A549 (cell line): Measurements from ENCODE around the gene SLC35E1. TPM values are rescaled to one million over a fixed set of nuclear protein-coding genes. Genes with fewer than 3 reads are reported as not detected.

Experiments used
- ATAC-seq, 2 experiments: fragments of 200-7000 bp in 1 of 2; fragments of >200 bp in 1 of 2; cut with Nextera tagmentation in 1 of 2; cut with Tn5 transposase in 1 of 2; 3 replicates each; pipeline versions ENCODE4 v1.8.0 to v1.9.1; 2018 to 2020; ENCODE audit warnings: mild to moderate bottlenecking in 1 of 2, moderate library complexity in 1 of 2
- CTCF ChIA-PET: fragments of 300-600 bp; sonication (Branson Sonifier 250); formaldehyde crosslinking; extraction: SDS; loops from one replicate; lab custom pipeline; 2021; ENCODE audit warnings: antibody characterized with exemption, inconsistent platforms; lab: Yijun Ruan, JAX
- POLR2A ChIA-PET: fragments of 350-600 bp; formaldehyde crosslinking; extraction: SDS; loops from one replicate; lab custom pipeline; 2021; ENCODE audit warnings: antibody characterized with exemption, inconsistent platforms; lab: Yijun Ruan, JAX
- DNase-seq, 2 experiments: peaks; one replicate each; pipeline versions ENCODE4 v3.0.0 to v3.0.0-alpha.2; 2011 to 2016; ENCODE audit warnings: low read depth in 1 of 2, low spot score in 1 of 2
- FAIRE-seq: peaks from 2 replicates; lab custom pipeline; 2011; peaks lifted over from hg19 to GRCh38; lab: Jason Lieb, UNC
- H3K27ac ChIP-seq, 2 experiments: fragments of >200 bp; sonication (Bioruptor Twin); formaldehyde crosslinking; 3 replicates each; pipeline ENCODE4 v1.5.1; 2016 to 2017
- H3K4me1 ChIP-seq: fragments of >200 bp; sonication (Bioruptor Twin); formaldehyde crosslinking; 3 replicates; pipeline ENCODE4 v1.6.1; 2016
- H3K4me2 ChIP-seq: fragments of >200 bp; sonication (Bioruptor Twin); formaldehyde crosslinking; 3 replicates; pipeline ENCODE4 v1.6.1; 2016
- H3K4me3 ChIP-seq: fragments of >200 bp; sonication (Bioruptor Twin); formaldehyde crosslinking; 3 replicates; pipeline ENCODE4 v1.5.1; 2016
- H3K9me3 ChIP-seq: fragments of >200 bp; sonication (Bioruptor Twin); formaldehyde crosslinking; 3 replicates; pipeline ENCODE4 v1.6.1; 2016
- BHLHE40 ChIP-seq: IDR thresholded peaks from 2 replicates; pipeline ENCODE4 v1.6.1; 2012; ENCODE audit warnings: low read depth, low read length, inconsistent platforms
- CBX2 ChIP-seq: fragments of 200-600 bp; sonication (generic); IDR thresholded peaks from 2 replicates; pipeline ENCODE4 v1.6.1; 2016; ENCODE audit warnings: low read depth, mild to moderate bottlenecking, borderline replicate concordance
- CEBPB ChIP-seq, 2 experiments: fragments of >200 bp in 1 of 2; sonication (Bioruptor Twin) in 1 of 2; formaldehyde crosslinking in 1 of 2; IDR thresholded peaks; 2 replicates each; pipeline ENCODE4 v1.6.1; 2012 to 2016
- EHF ChIP-seq: fragments of 250-450 bp; sonication (Bioruptor Pico); IDR thresholded peaks from 2 replicates; pipeline ENCODE4 v1.5.0; 2020; ENCODE audit warnings: mild to moderate bottlenecking
- EHMT2 ChIP-seq: fragments of 200-600 bp; sonication (generic); IDR thresholded peaks from 2 replicates; pipeline ENCODE4 v1.6.1; 2016; ENCODE audit warnings: antibody characterized with exemption, low read depth, mild to moderate bottlenecking, moderate library complexity
- ESRRA ChIP-seq: fragments of 150-350 bp; IDR thresholded peaks from 2 replicates; pipeline ENCODE4 v1.6.1; 2014; ENCODE audit warnings: mild to moderate bottlenecking, low read length, borderline replicate concordance
- FOSB ChIP-seq: fragments of 250-450 bp; sonication (Bioruptor Pico); IDR thresholded peaks from 2 replicates; pipeline ENCODE4 v1.5.0; 2020; ENCODE audit warnings: mild to moderate bottlenecking, moderate library complexity
- FOXS1 ChIP-seq: fragments of 250-450 bp; sonication (Bioruptor Pico); IDR thresholded peaks from 2 replicates; pipeline ENCODE4 v1.5.0; 2020; ENCODE audit warnings: mild to moderate bottlenecking, moderate library complexity
- HDAC2 ChIP-seq: fragments of 200-600 bp; sonication (generic); IDR thresholded peaks from 2 replicates; pipeline ENCODE4 v1.6.1; 2016
- HES2 ChIP-seq: fragments of >200 bp; sonication (Bioruptor Twin); formaldehyde crosslinking; IDR thresholded peaks from 2 replicates; pipeline ENCODE4 v1.6.1; 2016
- HEYL ChIP-seq: fragments of 250-450 bp; sonication (Bioruptor Pico); IDR thresholded peaks from 2 replicates; pipeline ENCODE4 v1.8.0; 2021; ENCODE audit warnings: mild to moderate bottlenecking, moderate library complexity
- HOXA7 ChIP-seq: fragments of 250-450 bp; sonication (Bioruptor Pico); IDR thresholded peaks from 2 replicates; pipeline ENCODE4 v1.5.0; 2020; ENCODE audit warnings: mild to moderate bottlenecking, moderate library complexity
- MAFK ChIP-seq: fragments of 450-650 bp; IDR thresholded peaks from 2 replicates; pipeline ENCODE4 v1.6.1; 2014; ENCODE audit not compliant: partially characterized antibody
- MAZ ChIP-seq: fragments of 150-350 bp; IDR thresholded peaks from 2 replicates; pipeline ENCODE4 v1.6.1; 2014; ENCODE audit warnings: antibody characterized with exemption, low read depth, low read length, borderline replicate concordance
- MYC ChIP-seq: IDR thresholded peaks from 2 replicates; pipeline ENCODE4 v1.6.1; 2012; ENCODE audit warnings: mild to moderate bottlenecking, inconsistent platforms, low read length, improper control_type of control experiment, borderline replicate concordance
- NFE2L2 ChIP-seq: fragments of 150-350 bp; conservative IDR thresholded peaks from 2 replicates; pipeline ENCODE4 v1.6.1; 2014; ENCODE audit warnings: low read length
- NPAS2 ChIP-seq: fragments of 250-450 bp; sonication (Bioruptor Pico); IDR thresholded peaks from 2 replicates; pipeline ENCODE4 v1.8.0; 2022; ENCODE audit warnings: mild to moderate bottlenecking, moderate library complexity, borderline replicate concordance
- NR3C1 ChIP-seq: fragments of >200 bp; sonication (Bioruptor Twin); formaldehyde crosslinking; IDR thresholded peaks from 3 replicates; pipeline ENCODE4 v1.6.1; 2017
- POLR2AphosphoS2 ChIP-seq: conservative IDR thresholded peaks from 2 replicates; pipeline ENCODE4 v1.6.1; 2012; ENCODE audit warnings: low read length, improper control_type of control experiment, inconsistent platforms
- RAD21 ChIP-seq, 2 experiments: fragments of >200 bp in 1 of 2; sonication (Bioruptor Twin) in 1 of 2; formaldehyde crosslinking in 1 of 2; IDR thresholded peaks in 1 of 2; conservative IDR thresholded peaks in 1 of 2; 2 replicates in 1 of 2; 3 replicates in 1 of 2; pipeline ENCODE4 v1.6.1; 2012 to 2018; ENCODE audit warnings: inconsistent platforms in 1 of 2
- RARB ChIP-seq: fragments of 250-450 bp; sonication (Bioruptor Pico); IDR thresholded peaks from 2 replicates; pipeline ENCODE4 v1.8.0; 2021; ENCODE audit warnings: mild to moderate bottlenecking, moderate library complexity
- RCOR1 ChIP-seq: fragments of 150-350 bp; IDR thresholded peaks from 2 replicates; pipeline ENCODE4 v1.6.1; 2014; ENCODE audit warnings: antibody characterized with exemption, low read length, low read depth
- RNF2 ChIP-seq: fragments of 200-600 bp; sonication (generic); IDR thresholded peaks from 2 replicates; pipeline ENCODE4 v1.6.1; 2016; ENCODE audit warnings: low read depth, mild to moderate bottlenecking, antibody characterized with exemption, moderate library complexity, borderline replicate concordance
- SMC3 ChIP-seq: fragments of >200 bp; sonication (Bioruptor Twin); formaldehyde crosslinking; IDR thresholded peaks from 3 replicates; pipeline ENCODE4 v1.6.1; 2018; ENCODE audit warnings: inconsistent platforms
- TFCP2L1 ChIP-seq: fragments of 250-450 bp; sonication (Bioruptor Pico); IDR thresholded peaks from 2 replicates; pipeline ENCODE4 v1.5.0; 2021; ENCODE audit warnings: mild to moderate bottlenecking
- USF2 ChIP-seq: fragments of 450-650 bp; IDR thresholded peaks from 2 replicates; pipeline ENCODE4 v1.6.1; 2014; ENCODE audit warnings: antibody characterized with exemption
- ZC3H11A ChIP-seq: fragments of 450-650 bp; IDR thresholded peaks from 2 replicates; pipeline ENCODE4 v1.6.1; 2014; ENCODE audit warnings: antibody characterized with exemption, mild to moderate bottlenecking
- ZFP36 ChIP-seq: fragments of 450-650 bp; IDR thresholded peaks from 2 replicates; pipeline ENCODE4 v1.6.1; 2014; ENCODE audit warnings: borderline replicate concordance; ENCODE audit not compliant: partially characterized antibody
- WGBS: methylation state at CpG from one replicate; pipeline ENCODE4 v1.1.6; 2017; ENCODE audit errors: missing lambda C conversion rate; 5-methylcytosine and 5-hydroxymethylcytosine counted together
- polyA plus RNA-seq, 4 experiments: library from polyadenylated mRNA; depleted of rRNA in 3 of 4; stranded (reverse); fragments of >200 nt; fragmentation: RNase III in 1 of 4; extraction: RNeasy Plus Mini Kit Qiagen cat#74134 plus additional on column Dnase treatment in 1 of 4; gene quantifications; 2 replicates in 3 of 4; 3 replicates in 1 of 4; pipeline ENCODE4 v1.2.3, GENCODE V29; 2011 to 2017
- TF ChIP-seq, protein P1 (sequence below): fragments of >200 bp; sonication (Bioruptor Twin); formaldehyde crosslinking; IDR thresholded peaks from 3 replicates; pipeline ENCODE4 v1.6.1; 2016
- TF ChIP-seq, protein P2 (sequence below): IDR thresholded peaks from 2 replicates; pipeline ENCODE4 v1.6.1; 2012

SLC35E1 gene
- polyA plus RNA-seq, 2 of the 4 experiments (the other 2 are of a cell fraction) = 17.2 to 25.1 TPM

DNA sequence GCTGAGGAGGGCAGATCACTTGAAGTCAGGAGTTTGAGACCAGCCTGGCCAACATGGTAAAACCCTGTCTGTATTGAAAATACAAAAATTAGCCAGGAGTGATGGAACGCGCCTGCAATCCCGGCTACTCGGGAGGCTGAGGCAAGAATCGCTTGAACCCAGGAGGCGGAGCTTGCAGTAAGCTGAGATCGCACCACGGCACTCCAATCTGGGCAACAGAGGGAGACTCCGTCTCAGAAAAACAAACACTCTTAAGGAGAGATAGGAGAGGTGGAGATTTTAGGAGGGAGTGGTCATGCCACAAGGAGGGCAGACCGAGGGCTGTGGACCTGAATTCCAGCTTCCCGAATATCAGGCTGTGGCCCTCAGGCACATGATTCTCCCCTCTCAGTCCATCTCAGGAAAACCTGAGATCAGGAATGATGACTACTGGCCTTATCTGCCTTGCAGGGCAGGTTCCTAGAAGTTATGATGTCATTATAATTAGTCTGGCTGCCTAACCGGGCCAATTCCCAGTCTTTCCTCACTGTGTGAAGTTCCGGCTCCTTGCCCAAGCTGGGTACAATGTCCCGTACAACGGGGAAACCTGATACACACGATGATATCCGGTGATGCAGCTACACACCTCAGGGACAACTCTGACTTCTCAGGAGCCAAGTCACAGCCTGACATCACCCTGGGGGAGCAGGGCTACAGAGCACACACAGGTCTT lies 2.5 kb downstream of the SLC35E1 start:
- no peak for ATAC-seq
- Histone ChIP-seq H3K4me3 (no peak overlapping the region), H3K4me1 (peaks cover 25% of the 10 kb centered on the region), H3K4me2 (no peak overlapping the region; the same call in 2 of the 3 replicates), H3K27ac (no peak overlapping the region; a peak in 1 of 6 replicates), H3K9me3 (no peaks in the 10 kb centered on the region)
- FAIRE-seq = no peak
- no peak for DNase-seq
- ChIA-PET CTCF (interaction anchor here (0.8 kb wide), 1 partner anchor 121 kb away, joined by 3 read pairs; no protein-coding TSS in a partner anchor), POLR2A (no interaction called here)
- WGBS = 86% methylated on average over 13 of the region's 17 CpGs
- TF ChIP-seq NPAS2 (no peak), HES2 (no peak), RARB (CRISPR knock-in tag) (no peak), NFE2L2 (no peak), ZFP36 (no peak), ZC3H11A (no peak), EHMT2 (no peak), BHLHE40 (no peak), MAFK (no peak), RAD21 (conservative IDR thresholded peaks at IDR 0.05 in 1 of 2, IDR thresholded peaks at IDR 0.05 in 1 of 2) (no peak), HDAC2 (no peak), ESRRA (no peak), MYC (no peak), NR3C1 (no peak), TFCP2L1 (CRISPR knock-in tag) (no peak), RNF2 (no peak), CEBPB (IDR thresholded peaks at IDR 0.05) (no peak), RCOR1 (no peak)
- TF ChIP-seq, protein P1, sequence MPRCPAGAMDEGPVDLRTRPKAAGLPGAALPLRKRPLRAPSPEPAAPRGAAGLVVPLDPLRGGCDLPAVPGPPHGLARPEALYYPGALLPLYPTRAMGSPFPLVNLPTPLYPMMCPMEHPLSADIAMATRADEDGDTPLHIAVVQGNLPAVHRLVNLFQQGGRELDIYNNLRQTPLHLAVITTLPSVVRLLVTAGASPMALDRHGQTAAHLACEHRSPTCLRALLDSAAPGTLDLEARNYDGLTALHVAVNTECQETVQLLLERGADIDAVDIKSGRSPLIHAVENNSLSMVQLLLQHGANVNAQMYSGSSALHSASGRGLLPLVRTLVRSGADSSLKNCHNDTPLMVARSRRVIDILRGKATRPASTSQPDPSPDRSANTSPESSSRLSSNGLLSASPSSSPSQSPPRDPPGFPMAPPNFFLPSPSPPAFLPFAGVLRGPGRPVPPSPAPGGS = no peak
- TF ChIP-seq, protein P2, sequence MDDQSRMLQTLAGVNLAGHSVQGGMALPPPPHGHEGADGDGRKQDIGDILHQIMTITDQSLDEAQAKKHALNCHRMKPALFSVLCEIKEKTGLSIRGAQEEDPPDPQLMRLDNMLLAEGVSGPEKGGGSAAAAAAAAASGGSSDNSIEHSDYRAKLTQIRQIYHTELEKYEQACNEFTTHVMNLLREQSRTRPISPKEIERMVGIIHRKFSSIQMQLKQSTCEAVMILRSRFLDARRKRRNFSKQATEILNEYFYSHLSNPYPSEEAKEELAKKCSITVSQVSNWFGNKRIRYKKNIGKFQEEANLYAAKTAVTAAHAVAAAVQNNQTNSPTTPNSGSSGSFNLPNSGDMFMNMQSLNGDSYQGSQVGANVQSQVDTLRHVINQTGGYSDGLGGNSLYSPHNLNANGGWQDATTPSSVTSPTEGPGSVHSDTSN = no peak
- TF ChIP-seq, all 56 proteins: peak for 0

GRCh38 chr19:16566702-16567101 lies 5.5 kb downstream of the SLC35E1 start:
- Histone ChIP-seq H3K4me2 (no peak overlapping the region), H3K4me3 (no peak overlapping the region), H3K9me3 (no peaks in the 10 kb centered on the region), H3K4me1 (peaks cover 16% of the 10 kb centered on the region), H3K27ac (no peak overlapping the region)
- ChIA-PET POLR2A (interaction anchor here (1.0 kb wide), 1 partner anchor 24 kb away, joined by 3 read pairs; no protein-coding TSS in a partner anchor), CTCF (no interaction called here)
- no peak for DNase-seq
- 84% methylated on average over 5 of the region's 5 CpGs for WGBS
- no peak for ATAC-seq
- TF ChIP-seq EHF (CRISPR knock-in tag) (no peak), USF2 (no peak), SMC3 (no peak), CBX2 (no peak), HOXA7 (CRISPR knock-in tag) (no peak), NR3C1 (no peak), HEYL (CRISPR knock-in tag) (no peak), MAZ (no peak), FOSB (CRISPR knock-in tag) (no peak), MAFK (no peak), FOXS1 (CRISPR knock-in tag) (no peak), POLR2AphosphoS2 (no peak), MYC (no peak), ZC3H11A (no peak)
- no peak for FAIRE-seq
